Measurements from ENCODE around the gene STOML2. TPM values are rescaled to one million over a fixed set of nuclear protein-coding genes. Genes with fewer than 3 reads are reported as not detected.

STOML2 gene
- total and polyA plus RNA-seq, 2 experiments from 2014 or later, result 114 to 210 TPM

GRCh38 chr9:35059438-35059837 lies 43.5 kb downstream of the STOML2 start:
- TF ChIP-seq POLR2AphosphoS5 (IDR thresholded peaks at IDR 0.05; ENCODE audit: low read depth) (no peak), EZH2phosphoT487 (IDR thresholded peaks at IDR 0.05; ENCODE audit: unreplicated experiment) (no peak), NANOG (IDR thresholded peaks at IDR 0.05; ENCODE audit: borderline replicate concordance) (no peak), ETS1 (IDR thresholded peaks at IDR 0.05) (no peak), ZNF114 (CRISPR knock-in tag; IDR thresholded peaks at IDR 0.05) (no peak), JUNB (IDR thresholded peaks at IDR 0.05; ENCODE audit: unreplicated experiment) (no peak), EZH2 (IDR thresholded peaks at IDR 0.05; ENCODE audit: low read depth, unreplicated experiment) (no peak), CREB1 (CRISPR knock-in tag; IDR thresholded peaks at IDR 0.05; ENCODE audit: low read depth) (no peak), ZNF331 (CRISPR knock-in tag; IDR thresholded peaks at IDR 0.05; ENCODE audit: low read depth) (no peak), STAT1 (IDR thresholded peaks at IDR 0.05; ENCODE audit: unreplicated experiment) (no peak)
- TF ChIP-seq, protein P1, sequence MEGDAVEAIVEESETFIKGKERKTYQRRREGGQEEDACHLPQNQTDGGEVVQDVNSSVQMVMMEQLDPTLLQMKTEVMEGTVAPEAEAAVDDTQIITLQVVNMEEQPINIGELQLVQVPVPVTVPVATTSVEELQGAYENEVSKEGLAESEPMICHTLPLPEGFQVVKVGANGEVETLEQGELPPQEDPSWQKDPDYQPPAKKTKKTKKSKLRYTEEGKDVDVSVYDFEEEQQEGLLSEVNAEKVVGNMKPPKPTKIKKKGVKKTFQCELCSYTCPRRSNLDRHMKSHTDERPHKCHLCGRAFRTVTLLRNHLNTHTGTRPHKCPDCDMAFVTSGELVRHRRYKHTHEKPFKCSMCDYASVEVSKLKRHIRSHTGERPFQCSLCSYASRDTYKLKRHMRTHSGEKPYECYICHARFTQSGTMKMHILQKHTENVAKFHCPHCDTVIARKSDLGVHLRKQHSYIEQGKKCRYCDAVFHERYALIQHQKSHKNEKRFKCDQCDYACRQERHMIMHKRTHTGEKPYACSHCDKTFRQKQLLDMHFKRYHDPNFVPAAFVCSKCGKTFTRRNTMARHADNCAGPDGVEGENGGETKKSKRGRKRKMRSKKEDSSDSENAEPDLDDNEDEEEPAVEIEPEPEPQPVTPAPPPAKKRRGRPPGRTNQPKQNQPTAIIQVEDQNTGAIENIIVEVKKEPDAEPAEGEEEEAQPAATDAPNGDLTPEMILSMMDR (conservative IDR thresholded peaks at IDR 0.05; ENCODE audit: low read depth in 2 of 2), result no peak
- TF ChIP-seq, protein P2, sequence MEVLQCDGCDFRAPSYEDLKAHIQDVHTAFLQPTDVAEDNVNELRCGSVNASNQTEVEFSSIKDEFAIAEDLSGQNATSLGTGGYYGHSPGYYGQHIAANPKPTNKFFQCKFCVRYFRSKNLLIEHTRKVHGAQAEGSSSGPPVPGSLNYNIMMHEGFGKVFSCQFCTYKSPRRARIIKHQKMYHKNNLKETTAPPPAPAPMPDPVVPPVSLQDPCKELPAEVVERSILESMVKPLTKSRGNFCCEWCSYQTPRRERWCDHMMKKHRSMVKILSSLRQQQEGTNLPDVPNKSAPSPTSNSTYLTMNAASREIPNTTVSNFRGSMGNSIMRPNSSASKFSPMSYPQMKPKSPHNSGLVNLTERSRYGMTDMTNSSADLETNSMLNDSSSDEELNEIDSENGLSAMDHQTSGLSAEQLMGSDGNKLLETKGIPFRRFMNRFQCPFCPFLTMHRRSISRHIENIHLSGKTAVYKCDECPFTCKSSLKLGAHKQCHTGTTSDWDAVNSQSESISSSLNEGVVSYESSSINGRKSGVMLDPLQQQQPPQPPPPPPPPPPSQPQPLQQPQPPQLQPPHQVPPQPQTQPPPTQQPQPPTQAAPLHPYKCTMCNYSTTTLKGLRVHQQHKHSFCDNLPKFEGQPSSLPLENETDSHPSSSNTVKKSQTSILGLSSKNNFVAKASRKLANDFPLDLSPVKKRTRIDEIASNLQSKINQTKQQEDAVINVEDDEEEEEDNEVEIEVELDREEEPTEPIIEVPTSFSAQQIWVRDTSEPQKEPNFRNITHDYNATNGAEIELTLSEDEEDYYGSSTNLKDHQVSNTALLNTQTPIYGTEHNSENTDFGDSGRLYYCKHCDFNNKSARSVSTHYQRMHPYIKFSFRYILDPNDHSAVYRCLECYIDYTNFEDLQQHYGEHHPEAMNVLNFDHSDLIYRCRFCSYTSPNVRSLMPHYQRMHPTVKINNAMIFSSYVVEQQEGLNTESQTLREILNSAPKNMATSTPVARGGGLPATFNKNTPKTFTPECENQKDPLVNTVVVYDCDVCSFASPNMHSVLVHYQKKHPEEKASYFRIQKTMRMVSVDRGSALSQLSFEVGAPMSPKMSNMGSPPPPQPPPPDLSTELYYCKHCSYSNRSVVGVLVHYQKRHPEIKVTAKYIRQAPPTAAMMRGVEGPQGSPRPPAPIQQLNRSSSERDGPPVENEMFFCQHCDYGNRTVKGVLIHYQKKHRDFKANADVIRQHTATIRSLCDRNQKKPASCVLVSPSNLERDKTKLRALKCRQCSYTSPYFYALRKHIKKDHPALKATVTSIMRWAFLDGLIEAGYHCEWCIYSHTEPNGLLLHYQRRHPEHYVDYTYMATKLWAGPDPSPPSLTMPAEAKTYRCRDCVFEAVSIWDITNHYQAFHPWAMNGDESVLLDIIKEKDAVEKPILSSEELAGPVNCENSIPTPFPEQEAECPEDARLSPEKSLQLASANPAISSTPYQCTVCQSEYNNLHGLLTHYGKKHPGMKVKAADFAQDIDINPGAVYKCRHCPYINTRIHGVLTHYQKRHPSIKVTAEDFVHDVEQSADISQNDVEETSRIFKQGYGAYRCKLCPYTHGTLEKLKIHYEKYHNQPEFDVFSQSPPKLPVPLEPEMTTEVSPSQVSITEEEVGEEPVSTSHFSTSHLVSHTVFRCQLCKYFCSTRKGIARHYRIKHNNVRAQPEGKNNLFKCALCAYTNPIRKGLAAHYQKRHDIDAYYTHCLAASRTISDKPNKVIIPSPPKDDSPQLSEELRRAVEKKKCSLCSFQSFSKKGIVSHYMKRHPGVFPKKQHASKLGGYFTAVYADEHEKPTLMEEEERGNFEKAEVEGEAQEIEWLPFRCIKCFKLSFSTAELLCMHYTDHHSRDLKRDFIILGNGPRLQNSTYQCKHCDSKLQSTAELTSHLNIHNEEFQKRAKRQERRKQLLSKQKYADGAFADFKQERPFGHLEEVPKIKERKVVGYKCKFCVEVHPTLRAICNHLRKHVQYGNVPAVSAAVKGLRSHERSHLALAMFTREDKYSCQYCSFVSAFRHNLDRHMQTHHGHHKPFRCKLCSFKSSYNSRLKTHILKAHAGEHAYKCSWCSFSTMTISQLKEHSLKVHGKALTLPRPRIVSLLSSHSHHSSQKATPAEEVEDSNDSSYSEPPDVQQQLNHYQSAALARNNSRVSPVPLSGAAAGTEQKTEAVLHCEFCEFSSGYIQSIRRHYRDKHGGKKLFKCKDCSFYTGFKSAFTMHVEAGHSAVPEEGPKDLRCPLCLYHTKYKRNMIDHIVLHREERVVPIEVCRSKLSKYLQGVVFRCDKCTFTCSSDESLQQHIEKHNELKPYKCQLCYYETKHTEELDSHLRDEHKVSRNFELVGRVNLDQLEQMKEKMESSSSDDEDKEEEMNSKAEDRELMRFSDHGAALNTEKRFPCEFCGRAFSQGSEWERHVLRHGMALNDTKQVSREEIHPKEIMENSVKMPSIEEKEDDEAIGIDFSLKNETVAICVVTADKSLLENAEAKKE (CRISPR knock-in tag; IDR thresholded peaks at IDR 0.05), result no peak
- TF ChIP-seq, protein P3, sequence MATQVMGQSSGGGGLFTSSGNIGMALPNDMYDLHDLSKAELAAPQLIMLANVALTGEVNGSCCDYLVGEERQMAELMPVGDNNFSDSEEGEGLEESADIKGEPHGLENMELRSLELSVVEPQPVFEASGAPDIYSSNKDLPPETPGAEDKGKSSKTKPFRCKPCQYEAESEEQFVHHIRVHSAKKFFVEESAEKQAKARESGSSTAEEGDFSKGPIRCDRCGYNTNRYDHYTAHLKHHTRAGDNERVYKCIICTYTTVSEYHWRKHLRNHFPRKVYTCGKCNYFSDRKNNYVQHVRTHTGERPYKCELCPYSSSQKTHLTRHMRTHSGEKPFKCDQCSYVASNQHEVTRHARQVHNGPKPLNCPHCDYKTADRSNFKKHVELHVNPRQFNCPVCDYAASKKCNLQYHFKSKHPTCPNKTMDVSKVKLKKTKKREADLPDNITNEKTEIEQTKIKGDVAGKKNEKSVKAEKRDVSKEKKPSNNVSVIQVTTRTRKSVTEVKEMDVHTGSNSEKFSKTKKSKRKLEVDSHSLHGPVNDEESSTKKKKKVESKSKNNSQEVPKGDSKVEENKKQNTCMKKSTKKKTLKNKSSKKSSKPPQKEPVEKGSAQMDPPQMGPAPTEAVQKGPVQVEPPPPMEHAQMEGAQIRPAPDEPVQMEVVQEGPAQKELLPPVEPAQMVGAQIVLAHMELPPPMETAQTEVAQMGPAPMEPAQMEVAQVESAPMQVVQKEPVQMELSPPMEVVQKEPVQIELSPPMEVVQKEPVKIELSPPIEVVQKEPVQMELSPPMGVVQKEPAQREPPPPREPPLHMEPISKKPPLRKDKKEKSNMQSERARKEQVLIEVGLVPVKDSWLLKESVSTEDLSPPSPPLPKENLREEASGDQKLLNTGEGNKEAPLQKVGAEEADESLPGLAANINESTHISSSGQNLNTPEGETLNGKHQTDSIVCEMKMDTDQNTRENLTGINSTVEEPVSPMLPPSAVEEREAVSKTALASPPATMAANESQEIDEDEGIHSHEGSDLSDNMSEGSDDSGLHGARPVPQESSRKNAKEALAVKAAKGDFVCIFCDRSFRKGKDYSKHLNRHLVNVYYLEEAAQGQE (IDR thresholded peaks at IDR 0.05; ENCODE audit: unreplicated experiment), result no peak
- H3K4me1 Mint-ChIP-seq, result no peaks in the 10 kb centered on the region
- H3K27ac Mint-ChIP-seq, result no peak overlapping the region
- DNase-seq (ENCODE audit: low spot score) (no peak), ATAC-seq (no peak)
- H2AFZ ChIP-seq, result no peak overlapping the region
- no peaks in the 10 kb centered on the region for H3K9me2 ChIP-seq (ENCODE audit: insufficient read depth)
- H3K27ac ChIP-seq (ENCODE audit: low read depth), result no peak overlapping the region
- peaks cover 94% of the 10 kb centered on the region for H3K36me3 ChIP-seq (ENCODE audit: insufficient read depth)
- H3K36me3 Mint-ChIP-seq (ENCODE audit: low read depth), result peaks cover 99% of the 10 kb centered on the region
- peaks cover 53% of the 10 kb centered on the region for H3F3A ChIP-seq (replicated peaks; ENCODE audit: low read depth)
- H4K20me1 ChIP-seq (replicated peaks; ENCODE audit: insufficient read depth), result peaks cover 37% of the 10 kb centered on the region
- peaks cover 7% of the 10 kb centered on the region for H3K27me3 Mint-ChIP-seq (ENCODE audit: insufficient read depth, low read depth, poor library complexity)
- no peak overlapping the region for H3K4me3 ChIP-seq
- H3K27me3 ChIP-seq (ENCODE audit: insufficient read depth), result no peaks in the 10 kb centered on the region
- peaks cover 1% of the 10 kb centered on the region for H3K79me2 ChIP-seq (replicated peaks; ENCODE audit: insufficient read depth)
- no peaks in the 10 kb centered on the region for H3K9me3 Mint-ChIP-seq
- no peak overlapping the region; the same call in 2 of the 3 replicates for H3K4me3 Mint-ChIP-seq
- H3K4me1 ChIP-seq (ENCODE audit: insufficient read depth), result no peaks in the 10 kb centered on the region
- no peak overlapping the region for H3K4me2 ChIP-seq
